Osteoblast (primary cell): ENCODE results near the gene KRT2. TPM values are rescaled to one million over a fixed set of nuclear protein-coding genes. Genes with fewer than 3 reads are reported as not detected.

Experiments
- DNase-seq: peaks from one replicate; pipeline ENCODE4 v3.0.0; 2011; ENCODE audit warnings: low spot score, mixed read lengths; ENCODE audit not compliant: insufficient read length; ENCODE audit errors: missing footprints
- H2AFZ ChIP-seq: 2 replicates; pipeline ENCODE4 v1.6.0; 2011; ENCODE audit warnings: mild to moderate bottlenecking, low read length
- H3K27ac ChIP-seq: 2 replicates; pipeline ENCODE4 v1.5.1; 2011; ENCODE audit warnings: mild to moderate bottlenecking, low read depth, low read length, moderate library complexity
- H3K27me3 ChIP-seq: 2 replicates; pipeline ENCODE4 v1.6.0; 2012; ENCODE audit warnings: mild to moderate bottlenecking, control low read depth, inconsistent platforms, low read length, moderate library complexity; ENCODE audit not compliant: insufficient read depth
- H3K36me3 ChIP-seq: 2 replicates; pipeline ENCODE4 v1.5.1; 2011; ENCODE audit warnings: mild to moderate bottlenecking, low read length, control low read depth, moderate library complexity; ENCODE audit not compliant: insufficient read depth
- H3K4me1 ChIP-seq: 2 replicates; pipeline ENCODE4 v1.5.1; 2011; ENCODE audit warnings: mild to moderate bottlenecking, low read length, control low read depth, moderate library complexity; ENCODE audit not compliant: insufficient read depth
- H3K4me2 ChIP-seq: 2 replicates; pipeline ENCODE4 v1.6.0; 2011; ENCODE audit warnings: mild to moderate bottlenecking, low read length; ENCODE audit not compliant: insufficient read depth
- H3K4me3 ChIP-seq: fragments of 200-600 bp; sonication (generic); 3 replicates; pipeline ENCODE4 v1.5.1; 2012; ENCODE audit warnings: mild to moderate bottlenecking, low read length, inconsistent platforms; ENCODE audit not compliant: insufficient read depth
- H3K79me2 ChIP-seq: 2 replicates; pipeline ENCODE4 v1.6.0; 2012; ENCODE audit warnings: mild to moderate bottlenecking, low read length, control low read depth, inconsistent platforms; ENCODE audit not compliant: insufficient read depth
- H3K9me3 ChIP-seq: 2 replicates; pipeline ENCODE4 v1.5.1; 2011; ENCODE audit warnings: low read depth, low read length, control low read depth
- H4K20me1 ChIP-seq: 2 replicates; pipeline ENCODE4 v1.6.0; 2012; ENCODE audit warnings: mild to moderate bottlenecking, low read length, control low read depth; ENCODE audit not compliant: insufficient read depth
- CTCF ChIP-seq: IDR thresholded peaks from 2 replicates; pipeline ENCODE4 v1.5.1; 2011; ENCODE audit warnings: mild to moderate bottlenecking, low read depth, low read length, moderate library complexity; ENCODE audit errors: extremely low read depth
- total RNA-seq: library from RNA; depleted of rRNA; stranded (reverse); fragments of >200 nt; gene quantifications from 2 replicates; pipeline ENCODE4 v1.2.3, GENCODE V29; 2012

KRT2 gene
- total RNA-seq, 1 donor = not detected

GRCh38 chr12:52698651-52699340, 46.8 kb upstream of the KRT2 start:
- H2AFZ ChIP-seq = no peak overlapping the region
- H3K4me3 ChIP-seq = no peak overlapping the region
- no peak overlapping the region for H3K4me2 ChIP-seq
- H4K20me1 ChIP-seq = no peaks in the 10 kb centered on the region
- peaks cover 16% of the 10 kb centered on the region for H3K27me3 ChIP-seq
- no peaks in the 10 kb centered on the region for H3K4me1 ChIP-seq
- no peaks in the 10 kb centered on the region for H3K36me3 ChIP-seq
- DNase-seq = no peak
- H3K9me3 ChIP-seq = no peaks in the 10 kb centered on the region
- no peaks in the 10 kb centered on the region for H3K79me2 ChIP-seq
- no peak overlapping the region for H3K27ac ChIP-seq
- TF ChIP-seq CTCF = no peak

- no peaks in the 10 kb centered on the region for H4K20me1 ChIP-seq
- H3K4me3 ChIP-seq = no peak overlapping the region
- TF ChIP-seq CTCF = no peak
- no peak overlapping the region for H3K4me2 ChIP-seq
- H3K9me3 ChIP-seq = no peaks in the 10 kb centered on the region
- H2AFZ ChIP-seq = no peak overlapping the region
- H3K27ac ChIP-seq = no peak overlapping the region
- no peaks in the 10 kb centered on the region for H3K79me2 ChIP-seq
- no peaks in the 10 kb centered on the region for H3K36me3 ChIP-seq
- DNase-seq = no peak
- H3K4me1 ChIP-seq = no peaks in the 10 kb centered on the region
- H3K27me3 ChIP-seq = peaks cover 26% of the 10 kb centered on the region
Measured at GRCh38 chr12:52697058-52697582, 45.1 kb upstream of the KRT2 start.

- Histone ChIP-seq H3K4me3 (no peak overlapping the region), H3K27ac (no peak overlapping the region), H4K20me1 (no peaks in the 10 kb centered on the region), H3K27me3 (peaks cover 31% of the 10 kb centered on the region), H3K36me3 (no peaks in the 10 kb centered on the region), H3K79me2 (no peaks in the 10 kb centered on the region), H3K4me1 (no peaks in the 10 kb centered on the region), H3K4me2 (no peak overlapping the region), H3K9me3 (no peaks in the 10 kb centered on the region), H2AFZ (no peak overlapping the region)
- TF ChIP-seq CTCF = no peak
- no peak for DNase-seq
Measured at GRCh38 chr12:52696588-52696987, 44.6 kb upstream of the KRT2 start.

GRCh38 chr12:52695039-52695438, 43.0 kb upstream of the KRT2 start:
- no peak overlapping the region for H2AFZ ChIP-seq
- H3K79me2 ChIP-seq = no peaks in the 10 kb centered on the region
- H4K20me1 ChIP-seq = no peaks in the 10 kb centered on the region
- no peak for TF ChIP-seq CTCF
- H3K4me2 ChIP-seq = no peak overlapping the region
- no peaks in the 10 kb centered on the region for H3K9me3 ChIP-seq
- H3K27ac ChIP-seq = no peak overlapping the region
- no peak for DNase-seq
- H3K4me3 ChIP-seq = no peak overlapping the region
- H3K27me3 ChIP-seq = peaks cover 47% of the 10 kb centered on the region
- H3K36me3 ChIP-seq = no peaks in the 10 kb centered on the region
- H3K4me1 ChIP-seq = no peaks in the 10 kb centered on the region
